IMR-90 (cell line): ENCODE measurements around the gene ZC3H4. TPM values are rescaled to one million over a fixed set of nuclear protein-coding genes. Genes with fewer than 3 reads are reported as not detected.
A peak's percentile ranks its signal among the peaks of the same experiment; 100 is the strongest.

Experiments used
- ATAC-seq: fragments of 200-7000 bp; cut with Tn5 transposase; 2 replicates; pipeline ENCODE4 v1.9.1; 2020; ENCODE audit warnings: low read depth, mild to moderate bottlenecking, moderate library complexity
- BruUV-seq: library from RNA; stranded (reverse); fragments of 400-500 nt; replicated peaks from 2 replicates; lab custom pipeline; 2021; lab: Mats Ljungman, UMichigan
- CTCF ChIA-PET: fragments of 300-600 bp; formaldehyde crosslinking; extraction: SDS; loops from one replicate; lab custom pipeline; 2021; ENCODE audit warnings: antibody characterized with exemption; lab: Yijun Ruan, JAX
- POLR2A ChIA-PET: fragments of 300-600 bp; sonication (Branson Sonifier 250); formaldehyde crosslinking; loops from one replicate; lab custom pipeline; 2022; ENCODE audit warnings: antibody characterized with exemption; ENCODE audit not compliant: unreplicated experiment; lab: Charles Lee
- DNase-seq: peaks from one replicate; pipeline ENCODE4 v3.0.0; 2013
- H2AFZ ChIP-seq: replicated peaks from 2 replicates; pipeline ENCODE3; 2013; ENCODE audit warnings: low read length, mild to moderate bottlenecking; ENCODE audit not compliant: poor library complexity
- H2AK5ac ChIP-seq: 2 replicates; pipeline ENCODE4 v1.6.1; 2013; ENCODE audit warnings: low read depth, low read length, inconsistent platforms
- H2AK9ac ChIP-seq: replicated peaks from 2 replicates; pipeline ENCODE3; 2013; ENCODE audit warnings: mild to moderate bottlenecking, low read depth, low read length, moderate library complexity; ENCODE audit not compliant: poor library complexity
- H2BK120ac ChIP-seq: 2 replicates; pipeline ENCODE4 v1.6.1; 2013; ENCODE audit warnings: low read depth, low read length, inconsistent platforms
- H2BK15ac ChIP-seq: 3 replicates; pipeline ENCODE4 v1.6.1; 2013; ENCODE audit warnings: low read depth, low read length, inconsistent platforms
- H2BK20ac ChIP-seq: 2 replicates; pipeline ENCODE4 v1.6.1; 2013; ENCODE audit warnings: low read depth, mild to moderate bottlenecking, inconsistent platforms, low read length, moderate library complexity
- H2BK5ac ChIP-seq: 2 replicates; pipeline ENCODE4 v1.6.1; 2013; ENCODE audit warnings: mild to moderate bottlenecking, low read depth, low read length, inconsistent platforms; ENCODE audit not compliant: poor library complexity, severe bottlenecking
- H3K14ac ChIP-seq: replicated peaks from 2 replicates; pipeline ENCODE4 v1.6.1; 2013; ENCODE audit warnings: low read depth, low read length, inconsistent platforms
- H3K18ac ChIP-seq: 2 replicates; pipeline ENCODE4 v1.6.1; 2013; ENCODE audit warnings: low read depth, low read length, control low read depth
- H3K23ac ChIP-seq: 2 replicates; pipeline ENCODE4 v1.6.1; 2013; ENCODE audit warnings: low read depth, low read length, inconsistent platforms
- H3K27ac ChIP-seq: 2 replicates; pipeline ENCODE4 v1.5.1; 2013; ENCODE audit warnings: mild to moderate bottlenecking, control low read depth, low read length; ENCODE audit not compliant: insufficient read depth
- H3K27me3 ChIP-seq: 2 replicates; pipeline ENCODE4 v1.6.1; 2013; ENCODE audit warnings: low read length; ENCODE audit not compliant: control insufficient read depth, insufficient read depth
- H3K36me3 ChIP-seq: 2 replicates; pipeline ENCODE4 v1.6.1; 2013; ENCODE audit warnings: low read length, mixed read lengths; ENCODE audit not compliant: control insufficient read depth, insufficient read depth
- H3K4ac ChIP-seq: 2 replicates; pipeline ENCODE4 v1.6.1; 2013; ENCODE audit warnings: low read depth, low read length, inconsistent platforms
- H3K4me1 ChIP-seq: 2 replicates; pipeline ENCODE4 v1.6.1; 2013; ENCODE audit warnings: low read length, mixed read lengths; ENCODE audit not compliant: control insufficient read depth, insufficient read depth
- H3K4me2 ChIP-seq: 2 replicates; pipeline ENCODE4 v1.6.1; 2013; ENCODE audit warnings: low read depth, mild to moderate bottlenecking, control low read depth, low read length, moderate library complexity
- H3K4me3 ChIP-seq: 2 replicates; pipeline ENCODE4 v1.5.1; 2013; ENCODE audit warnings: low read depth, mild to moderate bottlenecking, control low read depth, low read length, moderate library complexity; ENCODE audit not compliant: insufficient read depth
- H3K56ac ChIP-seq: 2 replicates; pipeline ENCODE4 v1.6.1; 2013; ENCODE audit warnings: low read length, inconsistent platforms; ENCODE audit not compliant: insufficient read depth; ENCODE audit errors: extremely low read depth
- H3K79me1 ChIP-seq, 2 experiments: 2 replicates each; pipeline ENCODE4 v1.6.1; 2013; ENCODE audit warnings: low read length in 2 of 2, inconsistent platforms in 1 of 2, low read depth in 1 of 2
- H3K9ac ChIP-seq: 2 replicates; pipeline ENCODE4 v1.6.1; 2013; ENCODE audit warnings: low read depth, low read length, control low read depth
- H3K9me1 ChIP-seq: 2 replicates; pipeline ENCODE4 v1.6.1; 2013; ENCODE audit warnings: low read length, inconsistent platforms; ENCODE audit not compliant: insufficient read depth
- H3K9me3 ChIP-seq: 2 replicates; pipeline ENCODE4 v1.6.1; 2013; ENCODE audit warnings: low read length; ENCODE audit not compliant: control insufficient read depth, insufficient read depth
- H4K20me1 ChIP-seq: 2 replicates; pipeline ENCODE4 v1.6.1; 2013; ENCODE audit warnings: low read length, inconsistent platforms; ENCODE audit not compliant: insufficient read depth
- H4K5ac ChIP-seq: 2 replicates; pipeline ENCODE4 v1.6.1; 2013; ENCODE audit warnings: mild to moderate bottlenecking, low read depth, low read length, control low read depth
- H4K8ac ChIP-seq, 2 experiments: 2 replicates each; pipeline ENCODE4 v1.6.1; 2013; ENCODE audit warnings: low read depth in 2 of 2, low read length in 2 of 2, control low read depth in 1 of 2, inconsistent platforms in 1 of 2
- H4K91ac ChIP-seq: 2 replicates; pipeline ENCODE4 v1.6.1; 2013; ENCODE audit warnings: low read depth, low read length, inconsistent platforms; ENCODE audit not compliant: insufficient read depth
- WGBS, 2 experiments: methylation state at CpG; one replicate each; pipeline versions ENCODE4 v1.1.5 to v1.1.7; 2013; ENCODE audit warnings: missing lambda C conversion rate in 2 of 2; ENCODE audit not compliant: insufficient read length in 1 of 2; ENCODE audit errors: extremely low coverage in 2 of 2; 5-methylcytosine and 5-hydroxymethylcytosine counted together
- dilution Hi-C: fragments of 300-500 bp; cut with HindIII; formaldehyde crosslinking; loops from one replicate; pipeline ENCODE4 v1.14.3; 2018; ENCODE audit warnings: low sequenced_read_pairs; ENCODE audit not compliant: unreplicated experiment
- in situ Hi-C: fragments of 300-500 bp; cut with MboI; formaldehyde crosslinking; loops from 3 replicates; pipeline ENCODE4 v1.14.3; 2019; ENCODE audit warnings: low sequenced_read_pairs, inconsistent platforms, mixed read lengths
- intact Hi-C: fragments of 100-400 bp; cut with micrococcal nuclease; formaldehyde crosslinking; loops from 2 replicates; pipeline ENCODE4 v1.10.0; 2022
- polyA plus RNA-seq, 3 experiments: library from polyadenylated mRNA; depleted of rRNA; stranded (reverse); fragments of >200 nt; gene quantifications; 2 replicates each; pipeline ENCODE4 v1.2.3, GENCODE V29; 2012; ENCODE audit warnings: low replicate concordance in 1 of 3
- total RNA-seq: library from RNA; depleted of rRNA; stranded (reverse); fragments of >200 nt; gene quantifications from 2 replicates; pipeline ENCODE4 v1.2.3, GENCODE V29; 2012
- TF ChIP-seq, protein P1 (sequence below): fragments of 150-350 bp; IDR thresholded peaks from 2 replicates; pipeline ENCODE4 v1.6.1; 2017; ENCODE audit warnings: mild to moderate bottlenecking, antibody characterized with exemption, low read length, low read depth

ZC3H4 gene
- total and polyA plus RNA-seq, 2 of the 4 experiments (the other 2 are of a cell fraction): 3.9 to 8.9 TPM

- 72% methylated on average over 7 of the region's 9 CpGs; no CpG with 5 or more reads in 1 of the 2 experiments for WGBS, 2 experiments
- Histone ChIP-seq H4K8ac (peak overlapping the region in 1 of 2 experiments; percentile 31; a peak in 2 of 4 replicates), H2AFZ (peak overlapping the region; percentile 70), H3K79me1 (peaks cover 0 to 20% of the 10 kb centered on the region in 2 experiments; a peak in 3 of 4 replicates), H3K9ac (no peak overlapping the region), H2BK5ac (no peak overlapping the region), H3K56ac (no peak overlapping the region), H2BK20ac (no peak overlapping the region), H3K23ac (no peak overlapping the region), H3K9me1 (no peaks in the 10 kb centered on the region), H2AK5ac (no peak overlapping the region), H4K20me1 (peaks cover 6% of the 10 kb centered on the region; the same call in 1 of the 2 replicates), H4K5ac (peak overlapping the region; percentile 59), H3K4ac (no peak overlapping the region), H3K18ac (no peak overlapping the region), H3K9me3 (no peaks in the 10 kb centered on the region), H3K27ac (peak overlapping the region; percentile 12; the same call in 1 of the 2 replicates), H2AK9ac (no peak overlapping the region), H3K4me2 (peak overlapping the region; percentile 23; the same call in 1 of the 2 replicates), H3K4me1 (no peaks in the 10 kb centered on the region), H3K14ac (no peak overlapping the region), H2BK15ac (no peak overlapping the region), H3K36me3 (no peaks in the 10 kb centered on the region), H3K27me3 (no peaks in the 10 kb centered on the region), H4K91ac (no peak overlapping the region; the same call in 1 of the 2 replicates), H3K4me3 (no peak overlapping the region), H2BK120ac (peak overlapping the region; percentile 1)
- intact Hi-C loops: no loop called here
- dilution Hi-C loops: no loop called here
- in situ Hi-C loops: no loop called here
- ATAC-seq: peak; percentile 13
- CTCF ChIA-PET: no interaction called here
- POLR2A ChIA-PET: interaction anchor here (0.5 kb wide), 1 partner anchor 51 kb away, joined by 8 read pairs; no protein-coding TSS in a partner anchor
- TF ChIP-seq, protein P1, sequence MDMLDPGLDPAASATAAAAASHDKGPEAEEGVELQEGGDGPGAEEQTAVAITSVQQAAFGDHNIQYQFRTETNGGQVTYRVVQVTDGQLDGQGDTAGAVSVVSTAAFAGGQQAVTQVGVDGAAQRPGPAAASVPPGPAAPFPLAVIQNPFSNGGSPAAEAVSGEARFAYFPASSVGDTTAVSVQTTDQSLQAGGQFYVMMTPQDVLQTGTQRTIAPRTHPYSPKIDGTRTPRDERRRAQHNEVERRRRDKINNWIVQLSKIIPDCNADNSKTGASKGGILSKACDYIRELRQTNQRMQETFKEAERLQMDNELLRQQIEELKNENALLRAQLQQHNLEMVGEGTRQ: no peak
- DNase-seq: peak; percentile 44
- BruUV-seq: no TSS peak
Measured at GRCh38 chr19:47049307-47049700, 64.3 kb downstream of the ZC3H4 start.
